Left renal cortex interstitium (tissue), 4 donors: Measurements from ENCODE around the gene ARHGAP23. TPM values are rescaled to one million over a fixed set of nuclear protein-coding genes. Genes with fewer than 3 reads are reported as not detected.

Experiments used
- DNase-seq, 4 donors: peaks; one replicate each; pipeline ENCODE4 v3.0.0-alpha.2; 2013; ENCODE audit warnings: low read depth in 4 of 4, low spot score in 2 of 4, missing footprints in 1 of 4
- polyA plus RNA-seq, 4 donors: library from polyadenylated mRNA; unstranded; fragments of 120-200 nt; gene quantifications; one replicate each; pipeline ENCODE4 v1.2.1, GENCODE V29; 2013; ENCODE audit not compliant: insufficient read length in 4 of 4

The ARHGAP23 gene
- polyA plus RNA-seq, 4 donors: 54.4 to 70.4 (median 63.1) TPM

DNA sequence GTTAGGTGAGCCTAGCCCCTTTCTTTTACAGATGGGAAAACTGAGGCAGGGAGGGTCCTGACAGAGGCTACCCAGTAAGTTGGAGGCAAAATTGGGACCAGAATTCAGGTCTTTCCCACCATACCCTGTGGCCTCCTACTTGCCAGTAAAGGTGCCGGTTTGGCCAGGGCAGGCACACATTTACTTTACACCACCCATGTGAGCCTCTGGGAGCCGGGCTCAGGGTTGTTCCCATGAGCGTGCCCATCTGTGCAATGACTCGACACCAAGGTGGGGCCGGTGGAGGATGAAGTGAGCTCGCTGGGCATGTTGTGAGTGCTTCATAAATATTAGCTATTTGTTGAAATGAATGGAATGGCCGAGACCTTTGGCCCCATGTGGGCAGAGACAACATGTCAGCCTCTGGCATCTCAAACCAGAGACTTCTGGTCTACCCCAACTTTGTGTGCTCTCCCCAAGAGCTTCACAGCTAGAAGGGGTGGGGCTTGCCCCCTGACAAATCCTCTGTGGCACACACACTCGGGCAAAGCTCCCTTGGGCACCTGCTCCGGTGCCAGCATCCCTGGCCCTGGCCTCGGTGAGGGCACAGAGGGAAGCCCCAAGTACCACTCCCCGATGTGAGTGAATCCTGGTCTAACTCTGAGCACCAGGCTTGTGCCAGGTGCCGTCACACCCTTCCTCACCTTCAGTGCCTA, 117.4 kb downstream of the ARHGAP23 start:
- DNase-seq: no peak

DNA sequence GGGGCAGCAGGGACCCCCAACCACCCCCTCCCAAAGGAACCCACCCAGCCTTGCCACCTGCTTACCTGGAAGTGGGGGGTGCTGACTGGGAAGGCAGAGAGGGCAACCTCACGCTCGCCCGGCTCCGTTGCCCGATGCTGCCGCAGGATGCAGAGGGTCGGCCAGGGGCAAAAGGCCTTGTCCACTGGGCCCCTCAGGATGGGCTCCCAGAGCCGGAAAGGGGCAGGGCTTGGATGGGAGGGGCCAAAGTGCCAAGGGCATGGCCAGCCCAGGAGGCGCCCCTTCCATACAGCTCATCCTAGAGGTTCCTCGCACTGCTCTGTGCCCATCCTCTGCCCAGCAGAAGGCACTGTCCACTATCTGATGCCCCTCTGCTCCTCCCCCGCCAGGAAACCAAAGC, 118.1 kb downstream of the ARHGAP23 start:
- no peak for DNase-seq

DNA sequence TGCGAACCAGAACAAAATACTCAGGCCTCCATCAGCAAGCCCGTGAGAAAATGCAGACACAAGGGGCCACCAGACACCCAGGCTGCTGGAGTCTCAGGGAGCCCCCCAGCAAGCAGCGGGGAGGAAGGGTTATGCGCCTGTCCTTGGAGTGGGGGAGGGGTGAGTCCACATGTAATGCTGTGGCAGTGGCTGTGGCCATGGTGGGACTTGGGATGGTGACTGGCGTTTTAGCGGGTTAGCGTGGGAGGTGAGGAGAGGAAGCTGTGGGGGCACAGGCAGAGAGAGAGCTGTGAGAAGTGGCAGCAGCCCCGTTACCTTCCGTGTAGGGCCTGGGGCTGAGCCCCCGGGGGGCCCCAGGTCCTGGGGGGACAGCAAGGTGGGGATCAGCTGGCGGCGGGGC, 119.2 kb downstream of the ARHGAP23 start:
- DNase-seq: no peak

DNA sequence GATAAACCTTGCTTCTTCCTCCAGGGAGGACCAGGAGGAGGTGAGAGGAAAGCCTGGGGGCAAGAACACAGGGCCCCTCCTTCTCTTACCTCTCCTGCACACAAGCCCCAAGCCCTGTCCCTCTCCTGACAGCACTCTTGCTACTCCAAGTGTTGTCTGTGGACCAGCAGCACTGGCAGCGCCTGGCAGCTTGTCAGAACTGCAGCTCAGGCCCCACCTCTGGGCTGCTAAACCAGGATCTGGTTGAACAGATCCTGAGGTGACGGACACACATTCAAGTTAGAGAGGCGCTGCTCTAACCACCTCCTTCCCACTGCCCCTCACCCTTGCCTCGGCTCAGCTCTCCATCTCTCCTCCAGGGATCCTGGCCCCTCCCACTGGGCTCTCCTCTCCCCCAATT, 121.0 kb downstream of the ARHGAP23 start:
- no peak for DNase-seq

DNA sequence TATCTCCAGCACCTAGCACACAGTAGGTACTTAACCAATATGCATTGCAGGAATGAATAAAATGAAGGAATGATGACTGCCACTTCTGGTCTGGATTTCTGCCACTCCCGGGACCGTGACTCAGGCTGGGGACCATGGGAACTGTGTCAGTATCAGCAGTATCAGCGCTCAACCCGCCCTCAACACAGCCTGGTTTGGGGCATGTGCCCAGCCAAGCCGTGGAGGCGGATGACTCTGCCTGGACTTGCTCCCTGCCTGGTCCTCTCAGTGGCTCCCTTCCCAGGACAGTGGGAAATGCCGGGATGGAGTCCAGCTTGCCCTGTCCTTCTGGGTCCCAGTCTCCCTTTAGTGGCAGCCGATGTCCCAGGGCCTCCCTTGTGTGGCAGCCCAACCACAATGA, 122.4 kb downstream of the ARHGAP23 start:
- no peak for DNase-seq

DNA sequence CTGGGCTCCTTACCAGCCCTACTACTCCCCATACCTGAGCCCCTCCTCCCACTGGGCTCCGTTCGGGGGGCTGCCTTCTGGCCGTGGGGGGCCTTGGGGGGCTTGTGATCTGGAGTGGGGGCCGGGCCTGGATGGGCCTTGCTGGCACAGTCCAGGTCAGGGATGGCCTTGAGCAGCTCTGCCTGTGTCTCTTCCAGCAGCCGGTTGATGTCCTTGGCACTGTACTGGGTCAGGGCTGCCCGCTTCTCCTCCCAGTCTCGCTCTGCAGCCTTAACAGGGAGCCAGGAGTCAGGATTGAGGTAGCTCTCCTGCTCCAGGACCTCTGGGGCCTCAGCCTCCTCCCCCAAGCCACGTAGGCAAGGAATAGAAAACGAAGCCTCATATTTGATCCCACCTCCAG, 122.9 kb downstream of the ARHGAP23 start:
- DNase-seq: no peak

DNA sequence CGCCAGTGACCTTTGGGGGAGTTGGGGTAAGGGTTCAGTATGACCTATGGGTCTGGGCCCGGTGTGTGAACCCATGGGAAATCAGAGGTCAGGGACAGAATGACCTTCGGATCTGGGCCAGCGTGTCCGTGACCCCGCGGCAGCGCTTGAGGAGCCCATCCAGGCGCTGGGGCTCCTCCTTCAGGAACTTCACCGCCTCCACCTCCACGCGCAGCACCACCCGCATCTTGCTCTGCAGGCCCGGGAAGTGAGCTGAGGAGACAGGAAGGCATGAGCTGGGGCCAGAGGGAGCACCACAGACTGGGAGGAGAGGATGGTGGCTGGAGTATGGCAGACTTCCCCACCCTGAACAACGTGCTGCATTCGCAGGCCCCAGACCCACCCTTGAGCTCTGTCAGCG, 124.1 kb downstream of the ARHGAP23 start:
- no peak for DNase-seq

DNA sequence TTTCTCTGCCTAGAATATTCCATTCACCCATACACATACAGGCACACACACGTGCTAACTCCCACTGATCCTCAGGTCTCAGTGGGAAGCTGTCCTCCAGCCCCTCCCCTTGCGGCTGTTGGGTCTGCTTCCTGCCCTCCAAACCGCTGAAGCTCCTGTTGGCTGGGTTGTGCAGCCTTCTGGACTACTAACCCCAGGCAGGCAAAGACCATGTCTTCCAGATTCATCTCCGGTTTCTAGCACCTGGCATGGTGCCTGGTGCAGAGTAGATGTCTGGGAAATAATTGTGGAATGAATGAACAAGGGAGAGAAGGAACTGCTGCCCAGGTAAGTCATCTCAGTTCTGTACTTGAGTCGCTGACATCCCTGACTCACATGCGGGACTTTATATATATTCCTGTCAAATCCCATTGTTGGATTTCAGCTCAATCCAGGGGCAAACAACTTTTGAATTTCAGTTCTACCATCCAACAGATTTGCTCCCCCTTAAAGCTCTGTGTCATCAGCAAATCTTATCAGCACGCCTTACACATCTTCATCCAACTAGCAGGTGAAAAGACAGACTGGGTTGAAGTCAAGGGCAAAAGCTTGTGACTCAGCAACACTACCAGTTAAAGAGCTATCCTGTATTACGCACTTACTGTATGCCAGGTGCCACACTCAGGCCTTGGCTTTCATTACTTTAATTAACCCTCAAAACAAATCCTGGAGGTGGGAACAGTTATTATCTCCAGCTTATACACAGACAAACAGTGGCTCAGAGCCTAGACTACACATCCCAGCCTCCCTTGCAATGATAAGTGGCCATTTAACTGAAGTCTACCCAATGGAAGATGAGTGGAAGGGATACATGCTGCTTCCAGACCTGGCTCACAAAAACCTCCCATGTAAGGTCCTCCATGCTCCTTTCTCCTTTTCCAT, 126.4 kb downstream of the ARHGAP23 start:
- DNase-seq: no peak

DNA sequence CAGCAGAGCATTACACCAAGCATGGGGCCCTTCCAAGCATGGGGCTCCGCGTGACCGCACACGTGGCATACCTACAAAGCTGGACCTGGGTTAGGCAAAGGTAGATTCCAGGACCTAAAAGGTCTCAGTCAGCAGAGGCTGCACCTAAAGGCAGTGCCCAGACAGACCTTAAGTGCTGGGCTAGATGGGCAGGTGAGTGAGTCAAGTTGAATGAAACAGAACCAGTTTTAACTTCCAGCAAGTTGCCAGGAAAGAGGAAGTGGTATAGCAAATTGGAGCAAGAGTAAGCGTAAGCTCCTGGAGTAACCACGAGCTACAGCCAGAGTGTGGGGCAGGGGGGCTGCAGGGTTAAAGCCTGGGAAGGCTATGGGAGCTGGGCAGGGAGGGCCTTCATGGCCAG, 128.0 kb downstream of the ARHGAP23 start:
- DNase-seq: no peak

DNA sequence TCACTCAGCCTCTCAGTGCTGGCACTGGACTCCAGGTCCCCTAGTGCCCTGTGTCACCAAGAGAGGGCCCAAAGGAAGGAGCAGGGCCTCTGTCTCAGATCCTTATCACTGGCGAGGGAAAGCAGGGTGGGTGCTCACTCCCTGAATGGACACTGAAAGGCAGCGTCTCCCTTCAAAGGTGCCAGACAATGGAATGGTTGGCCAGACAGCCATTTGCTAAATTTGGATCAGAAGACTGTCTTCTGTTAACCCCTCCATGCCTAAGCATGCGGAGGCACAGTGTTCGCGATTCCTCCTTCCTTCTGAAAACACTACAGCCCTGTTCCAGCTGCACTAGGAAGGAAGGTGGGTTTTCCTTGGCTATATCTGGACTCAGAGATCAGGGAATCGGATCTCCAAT, 129.1 kb downstream of the ARHGAP23 start:
- DNase-seq: no peak

DNA sequence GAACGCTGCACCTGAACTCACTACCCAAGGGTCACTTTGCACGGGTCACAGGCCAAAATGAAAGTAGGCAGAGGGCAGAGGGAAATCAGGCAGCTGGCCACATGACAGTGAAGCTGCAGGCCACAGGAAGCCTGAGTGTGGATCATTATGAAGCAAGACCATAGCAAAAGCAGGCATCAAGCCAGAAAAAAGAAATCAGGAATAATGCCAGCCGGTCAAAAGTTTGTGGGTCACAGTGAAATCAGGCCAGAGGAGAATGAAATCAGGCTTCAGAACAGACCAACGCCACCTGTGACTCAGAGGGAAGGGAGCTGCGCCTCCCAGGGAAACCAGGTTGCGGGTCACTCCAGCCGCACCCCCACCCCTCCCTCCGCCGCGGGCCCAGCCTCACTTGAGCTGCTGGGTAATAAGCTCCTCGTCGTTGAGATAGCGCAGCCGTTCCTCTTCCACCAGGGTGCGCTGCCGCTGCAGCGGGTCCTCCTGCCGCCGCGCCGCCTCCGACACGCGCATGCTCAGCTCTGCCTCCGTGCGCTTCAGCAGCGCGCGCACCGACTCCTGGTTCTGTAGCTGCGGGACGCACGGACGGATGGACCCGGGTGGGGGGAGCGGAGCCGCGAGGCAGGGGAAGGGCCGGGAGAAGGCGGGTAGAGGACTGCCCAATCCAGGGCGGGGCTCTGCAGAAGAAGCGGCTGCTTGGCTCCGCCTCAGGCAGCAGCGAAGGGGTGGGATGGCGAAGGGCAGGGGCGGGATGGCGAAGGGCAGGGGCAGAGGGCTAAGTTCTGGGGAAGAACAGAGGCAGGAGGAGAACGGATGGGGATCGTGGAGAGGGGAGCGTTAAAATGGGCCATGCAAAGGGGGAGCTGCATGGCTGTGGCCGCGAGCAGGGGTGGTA, 129.8 kb downstream of the ARHGAP23 start:
- DNase-seq: peak in 3 of 4 donors; percentile 48 to 82 (median 73)

DNA sequence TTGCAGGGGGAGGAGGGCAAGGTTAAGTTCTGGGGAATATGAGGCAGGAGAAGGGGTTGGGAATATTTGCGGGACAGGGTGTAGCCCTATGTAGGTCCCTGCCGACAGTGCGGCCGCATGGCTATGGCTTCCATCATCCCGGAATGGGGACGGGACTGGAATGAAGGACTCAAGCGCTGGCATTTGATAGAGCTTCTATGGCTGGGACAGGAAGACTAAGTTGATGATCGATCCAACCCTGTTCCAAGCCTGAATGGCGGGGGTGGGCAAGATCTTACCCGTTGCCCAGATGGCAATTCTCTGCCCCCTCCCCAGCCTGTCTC, 130.4 kb downstream of the ARHGAP23 start:
- DNase-seq: no peak

DNA sequence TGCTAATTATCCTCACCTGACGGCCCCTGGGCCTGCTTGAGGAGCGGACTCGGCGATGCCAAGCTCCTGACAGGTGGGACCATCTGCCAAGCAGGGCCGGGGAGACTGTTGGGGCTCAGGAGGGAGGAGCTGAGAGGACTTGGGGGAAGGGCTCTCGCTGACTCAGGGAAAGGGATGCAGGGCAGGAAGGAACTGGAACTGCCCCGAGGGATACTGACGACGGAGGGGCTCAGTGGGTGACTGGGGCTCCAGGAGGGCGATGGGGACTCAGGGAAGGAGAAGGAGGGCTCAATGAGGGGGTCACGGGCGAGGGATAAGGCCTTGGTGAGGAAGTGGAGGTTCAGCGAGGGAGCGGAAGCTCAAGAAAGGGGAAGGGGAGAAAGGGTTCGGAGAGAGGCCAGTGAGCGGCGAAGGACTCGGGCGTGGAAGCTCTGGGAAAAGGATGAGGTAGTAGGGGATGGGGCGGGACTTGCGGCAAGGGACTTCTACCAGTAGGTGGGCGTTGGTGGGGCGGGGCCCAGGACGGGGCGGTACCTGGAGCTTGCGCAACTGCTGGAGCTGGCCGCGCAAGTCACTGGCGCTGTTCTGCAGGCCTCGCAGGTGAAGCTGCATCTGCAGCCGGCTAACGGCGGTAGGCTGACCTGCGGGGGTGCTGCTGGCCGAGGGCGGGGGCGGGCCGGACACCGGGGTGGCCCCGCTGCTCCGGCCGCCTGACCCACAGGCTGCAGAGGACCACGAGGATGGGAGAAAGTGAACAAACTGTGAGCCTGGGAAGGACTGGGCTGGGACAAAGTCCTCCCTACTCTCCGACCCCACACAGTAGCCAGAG, 131.0 kb downstream of the ARHGAP23 start:
- DNase-seq: peak in 1 of 4 donors; percentile 73

DNA sequence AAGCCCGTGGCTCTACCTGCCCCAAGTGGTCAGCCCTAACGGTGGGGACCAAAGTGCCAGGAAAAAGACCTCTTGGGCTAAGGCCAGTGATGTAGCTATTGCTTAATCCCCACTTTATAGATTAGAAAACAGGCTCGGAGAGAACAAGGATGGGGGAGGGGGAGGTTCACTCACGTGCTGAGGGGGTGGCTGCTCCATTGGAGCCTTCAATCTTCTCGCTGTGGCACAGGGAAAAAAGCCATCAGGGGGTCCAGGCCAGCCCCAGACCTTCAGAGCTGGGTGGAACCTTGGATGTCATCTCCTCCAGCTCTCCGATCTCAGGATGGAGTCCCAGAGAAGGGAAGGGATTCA, 131.6 kb downstream of the ARHGAP23 start:
- DNase-seq: no peak

DNA sequence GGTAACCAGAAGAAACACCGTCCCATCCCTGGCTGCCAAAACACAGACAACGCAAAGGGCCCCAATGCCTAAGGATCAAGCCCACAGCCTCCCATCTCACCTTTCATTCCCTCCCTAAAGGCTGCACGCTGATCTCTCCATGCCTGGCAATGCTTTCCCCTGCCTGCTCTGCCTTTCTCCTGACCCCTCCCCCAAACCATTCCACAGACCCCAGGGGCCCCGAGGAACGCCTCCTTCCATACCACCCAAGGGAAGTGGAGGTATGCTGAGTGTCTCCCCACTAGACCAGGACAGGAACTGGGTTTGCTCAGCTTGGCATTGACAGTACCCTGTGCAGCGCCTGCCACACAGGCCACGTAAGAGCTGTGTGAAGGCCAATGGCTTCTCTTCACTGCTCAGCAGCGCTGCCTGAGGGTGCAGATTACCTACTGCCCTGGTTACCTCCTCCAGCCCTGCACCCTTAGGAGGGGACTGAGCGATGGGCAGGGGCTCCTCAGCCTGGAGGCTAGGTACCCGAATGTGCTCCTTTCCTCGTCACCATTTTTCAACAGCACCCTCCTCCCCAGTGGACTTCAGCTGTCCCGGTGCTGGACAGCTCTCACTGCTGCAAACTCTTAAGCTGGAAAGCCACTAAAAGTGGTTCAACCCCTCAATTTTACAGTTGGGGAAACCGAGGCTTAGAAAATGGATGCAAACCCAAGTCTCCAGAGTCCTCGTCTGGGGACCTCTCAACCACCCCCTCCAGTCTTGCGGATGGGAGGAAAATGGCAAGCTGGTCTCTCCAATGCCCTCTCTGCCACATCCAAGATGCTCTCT, 132.4 kb downstream of the ARHGAP23 start:
- no peak for DNase-seq

DNA sequence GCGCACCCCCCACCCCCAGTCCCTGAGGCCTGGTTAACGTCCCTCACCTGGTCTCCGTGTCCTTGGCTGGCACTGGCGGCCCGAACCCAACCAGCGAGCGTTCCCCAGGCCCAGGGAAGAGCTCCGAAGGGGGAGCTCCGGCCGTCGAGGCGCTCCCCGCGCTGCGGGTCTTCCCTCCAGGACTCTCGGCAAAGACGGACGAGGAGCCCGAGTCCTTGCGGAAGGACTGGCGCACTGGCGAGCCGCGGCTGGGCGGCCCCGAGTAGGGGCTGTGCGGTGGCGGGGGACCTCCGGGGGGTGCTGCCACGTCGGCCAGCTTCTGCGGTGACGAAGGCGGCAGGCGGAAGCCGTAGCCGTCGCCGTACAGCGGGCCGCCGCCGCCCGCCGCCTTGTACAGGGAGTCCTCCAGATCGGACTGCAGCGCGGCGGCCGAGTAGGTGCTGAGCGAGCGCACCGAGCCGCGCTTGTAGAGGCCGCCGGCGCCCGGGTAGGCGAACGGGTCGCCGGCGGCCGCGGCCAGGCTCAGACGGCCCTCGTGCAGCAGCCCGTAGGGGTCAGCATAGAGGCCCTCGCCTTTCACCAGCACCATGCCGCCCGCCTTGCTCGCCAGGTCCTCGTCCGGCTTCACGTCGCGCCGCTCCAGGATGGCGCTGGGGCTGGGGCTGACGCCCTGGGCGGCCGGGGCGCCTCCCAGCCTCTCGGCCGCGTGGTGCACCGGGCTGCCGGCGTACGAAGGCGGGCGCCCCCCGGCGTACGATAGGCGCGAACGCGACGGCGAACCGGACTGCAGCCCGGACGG, 133.4 kb downstream of the ARHGAP23 start:
- DNase-seq: no peak
